Endothelial cell of umbilical vein (primary cell): ENCODE data around the gene GRID2IP. TPM values are rescaled to one million over a fixed set of nuclear protein-coding genes. Genes with fewer than 3 reads are reported as not detected.

Source experiments
- BruUV-seq: library from RNA; stranded (reverse); fragments of 400-500 nt; replicated peaks from 2 replicates; lab custom pipeline; 2021; lab: Mats Ljungman, UMichigan
- CTCF ChIA-PET: fragments of 300-600, 350-600 bp; sonication (Branson Sonifier 250); formaldehyde crosslinking; loops from one replicate; lab custom pipeline; 2021; ENCODE audit warnings: antibody characterized with exemption, inconsistent platforms; lab: Charles Lee
- POLR2A ChIA-PET: fragments of 300-600, 350-600 bp; sonication (Branson Sonifier 250); formaldehyde crosslinking; loops from one replicate; lab custom pipeline; 2021; ENCODE audit warnings: antibody characterized with exemption, inconsistent platforms; lab: Charles Lee
- DNase-seq: peaks from one replicate; pipeline ENCODE4 v3.0.0-alpha.2; 2011; ENCODE audit warnings: low read depth, low spot score
- FAIRE-seq: peaks from 2 replicates; lab custom pipeline; 2011; peaks lifted over from hg19 to GRCh38; lab: Jason Lieb, UNC
- H2AFZ ChIP-seq: 2 replicates; pipeline ENCODE4 v1.6.0; 2012; ENCODE audit warnings: low read depth, low read length, control low read depth, inconsistent platforms
- H3K27ac ChIP-seq: 2 replicates; pipeline ENCODE4 v1.5.1; 2011; ENCODE audit warnings: low read depth, mild to moderate bottlenecking, control low read depth, low read length, moderate library complexity; ENCODE audit not compliant: insufficient read depth
- H3K27me3 ChIP-seq, 2 experiments: 2 replicates each; pipeline versions ENCODE4 v1.6.0 to v1.6.1; 2011; ENCODE audit warnings: low read length in 2 of 2, mixed read lengths in 1 of 2; ENCODE audit not compliant: control insufficient read depth in 2 of 2, insufficient read depth in 2 of 2
- H3K36me3 ChIP-seq, 2 experiments: 2 replicates in 1 of 2; 3 replicates in 1 of 2; pipeline ENCODE4 v1.5.1; 2011; ENCODE audit warnings: low read length in 2 of 2, mild to moderate bottlenecking in 1 of 2, moderate library complexity in 1 of 2; ENCODE audit not compliant: control insufficient read depth in 2 of 2, insufficient read depth in 2 of 2; ENCODE audit errors: extremely low read depth in 1 of 2
- H3K4me1 ChIP-seq: 3 replicates; pipeline ENCODE4 v1.5.1; 2011; ENCODE audit warnings: mild to moderate bottlenecking, low read length; ENCODE audit not compliant: control insufficient read depth, insufficient read depth; ENCODE audit errors: extremely low read depth
- H3K4me2 ChIP-seq: 2 replicates; pipeline ENCODE4 v1.6.1; 2011; ENCODE audit warnings: low read length, control low read depth, mixed read lengths; ENCODE audit not compliant: insufficient read depth
- H3K4me3 ChIP-seq, 3 experiments: fragments of 200-600 bp in 1 of 3; sonication (generic), shearing (Covaris generic) in 1 of 3; replicated peaks in 1 of 3; 2 replicates each; pipeline ENCODE4 v1.5.1; 2011 to 2016; ENCODE audit warnings: control low read depth in 3 of 3, low read length in 3 of 3, mild to moderate bottlenecking in 2 of 3, inconsistent platforms in 1 of 3, low read depth in 1 of 3, moderate library complexity in 1 of 3; ENCODE audit not compliant: insufficient read depth in 1 of 3
- H3K79me2 ChIP-seq: 2 replicates; pipeline ENCODE4 v1.6.0; 2012; ENCODE audit warnings: low read length, inconsistent platforms; ENCODE audit not compliant: control insufficient read depth, insufficient read depth
- H3K9ac ChIP-seq: replicated peaks from 2 replicates; pipeline ENCODE3; 2011; ENCODE audit warnings: low read length, control low read depth; ENCODE audit not compliant: insufficient read depth; ENCODE audit errors: extremely low read depth
- H3K9me1 ChIP-seq: replicated peaks from 3 replicates; pipeline ENCODE4 v1.6.0; 2011; ENCODE audit warnings: mild to moderate bottlenecking, low read length; ENCODE audit not compliant: control insufficient read depth, insufficient read depth; ENCODE audit errors: extremely low read depth
- H3K9me3 ChIP-seq: replicated peaks from 2 replicates; pipeline ENCODE4 v1.5.1; 2012; ENCODE audit warnings: low read length, inconsistent platforms; ENCODE audit not compliant: control insufficient read depth, insufficient read depth
- H4K20me1 ChIP-seq: replicated peaks from 2 replicates; pipeline ENCODE3; 2011; ENCODE audit warnings: mild to moderate bottlenecking, low read length; ENCODE audit not compliant: control insufficient read depth, insufficient read depth; ENCODE audit errors: extremely low read depth
- EZH2 ChIP-seq: IDR thresholded peaks from 2 replicates; pipeline ENCODE4 v1.6.1; 2012; ENCODE audit warnings: borderline replicate concordance, low read depth, mild to moderate bottlenecking, moderate library complexity, low read length, inconsistent platforms; ENCODE audit not compliant: severe bottlenecking
- GATA2 ChIP-seq: IDR thresholded peaks from 2 replicates; pipeline ENCODE4 v1.7.0; 2011; ENCODE audit warnings: low read depth, mild to moderate bottlenecking, moderate library complexity, mixed read lengths, low read length; ENCODE audit not compliant: insufficient read length, insufficient read depth
- MAX ChIP-seq: IDR thresholded peaks from 2 replicates; pipeline ENCODE4 v1.6.1; 2011; ENCODE audit not compliant: insufficient read depth, insufficient read length
- MYC ChIP-seq: IDR thresholded peaks from one replicate; pipeline ENCODE4 v1.6.1; 2011; ENCODE audit warnings: mild to moderate bottlenecking, low read depth, low read length
- POLR2A ChIP-seq: IDR thresholded peaks from 2 replicates; pipeline ENCODE4 v1.6.1; 2012; ENCODE audit warnings: low read depth, mild to moderate bottlenecking, control low read depth, low read length
- dilution Hi-C: fragments of 300-500 bp; cut with MboI; formaldehyde crosslinking; loops from one replicate; pipeline ENCODE4 v1.15.0; 2019; ENCODE audit warnings: low sequenced_read_pairs; ENCODE audit not compliant: extremely low pct_ligation_motif_present
- intact Hi-C: fragments of 100-400 bp; cut with micrococcal nuclease; formaldehyde crosslinking; loops from one replicate; pipeline ENCODE4 v1.10.0; 2022
- polyA plus RNA-seq, 4 experiments: library from polyadenylated mRNA; depleted of rRNA in 3 of 4; stranded (reverse) in 3 of 4; unstranded in 1 of 4; fragments of >200 nt; gene quantifications; 2 replicates each; pipeline versions ENCODE4 v1.2.1 to v1.2.3, GENCODE V29; 2011 to 2012; ENCODE audit warnings: missing spikeins in 1 of 4
- total RNA-seq: library from RNA; stranded (reverse); gene quantifications from 2 replicates; pipeline ENCODE4 v1.2.3, GENCODE V29; 2021
- TF ChIP-seq, protein P1 (sequence below), 2 donors: IDR thresholded peaks; 1 replicate in 1 of 2; 2 replicates in 1 of 2; pipeline ENCODE4 v1.5.1; 2011; ENCODE audit warnings: low read length in 2 of 2, mild to moderate bottlenecking in 2 of 2, moderate library complexity in 2 of 2, control low read depth in 1 of 2, inconsistent platforms in 1 of 2, low read depth in 1 of 2; ENCODE audit not compliant: insufficient read depth in 1 of 2; ENCODE audit errors: extremely low read depth in 1 of 2

GRID2IP gene
- total and polyA plus RNA-seq, 2 donors (not counting 3 experiments of a cell fraction or from before 2014, with no cell fraction given) = not detected

- peak overlapping the region; percentile 5 for H3K4me2 ChIP-seq
- no peaks in the 10 kb centered on the region for H3K27me3 ChIP-seq
- intact Hi-C loops (no loop called here), dilution Hi-C loops (no loop called here)
- DNase-seq (no peak), FAIRE-seq (no peak)
- no peak overlapping the region for H3K9ac ChIP-seq
- CTCF ChIA-PET = interaction anchor here (0.9 to 2.1 kb wide), 8 partner anchors 11 to 269 kb away, joined by 3 to 18 read pairs (median 6); partner anchors contain the start of gene ZDHHC4
- H2AFZ ChIP-seq = peak overlapping the region; percentile 41
- no peaks in the 10 kb centered on the region for H3K9me3 ChIP-seq
- no peaks in the 10 kb centered on the region for H4K20me1 ChIP-seq
- H3K27ac ChIP-seq = no peak overlapping the region
- H3K4me1 ChIP-seq = peaks cover 12% of the 10 kb centered on the region
- POLR2A ChIA-PET = interaction anchor here (0.7 to 1.3 kb wide), 2 partner anchors 30 to 48 kb away, joined by 3 to 4 read pairs; partner anchors contain the start of gene ZNF316
- peaks cover 13% of the 10 kb centered on the region for H3K79me2 ChIP-seq
- no TSS peak for BruUV-seq
- no peaks in the 10 kb centered on the region for H3K9me1 ChIP-seq
- peak overlapping the region in 1 of 3 experiments; percentile 11 for H3K4me3 ChIP-seq
- H3K36me3 ChIP-seq = peaks cover 1 to 11% of the 10 kb centered on the region in 2 experiments
- TF ChIP-seq MYC (no peak), GATA2 (no peak), EZH2 (no peak), POLR2A (no peak), MAX (no peak)
- TF ChIP-seq, protein P1, sequence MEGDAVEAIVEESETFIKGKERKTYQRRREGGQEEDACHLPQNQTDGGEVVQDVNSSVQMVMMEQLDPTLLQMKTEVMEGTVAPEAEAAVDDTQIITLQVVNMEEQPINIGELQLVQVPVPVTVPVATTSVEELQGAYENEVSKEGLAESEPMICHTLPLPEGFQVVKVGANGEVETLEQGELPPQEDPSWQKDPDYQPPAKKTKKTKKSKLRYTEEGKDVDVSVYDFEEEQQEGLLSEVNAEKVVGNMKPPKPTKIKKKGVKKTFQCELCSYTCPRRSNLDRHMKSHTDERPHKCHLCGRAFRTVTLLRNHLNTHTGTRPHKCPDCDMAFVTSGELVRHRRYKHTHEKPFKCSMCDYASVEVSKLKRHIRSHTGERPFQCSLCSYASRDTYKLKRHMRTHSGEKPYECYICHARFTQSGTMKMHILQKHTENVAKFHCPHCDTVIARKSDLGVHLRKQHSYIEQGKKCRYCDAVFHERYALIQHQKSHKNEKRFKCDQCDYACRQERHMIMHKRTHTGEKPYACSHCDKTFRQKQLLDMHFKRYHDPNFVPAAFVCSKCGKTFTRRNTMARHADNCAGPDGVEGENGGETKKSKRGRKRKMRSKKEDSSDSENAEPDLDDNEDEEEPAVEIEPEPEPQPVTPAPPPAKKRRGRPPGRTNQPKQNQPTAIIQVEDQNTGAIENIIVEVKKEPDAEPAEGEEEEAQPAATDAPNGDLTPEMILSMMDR (IDR thresholded peaks at IDR 0.05; ENCODE audit: extremely low read depth in 1 of 2, insufficient read depth in 1 of 2, low read depth in 1 of 2, low read length in 2 of 2) = no peak
Measured at GRCh38 chr7:6589151-6589828, 38.0 kb upstream of the GRID2IP start.
